ENCODE results near the gene BRPF1.

Gene BRPF1

DNA sequence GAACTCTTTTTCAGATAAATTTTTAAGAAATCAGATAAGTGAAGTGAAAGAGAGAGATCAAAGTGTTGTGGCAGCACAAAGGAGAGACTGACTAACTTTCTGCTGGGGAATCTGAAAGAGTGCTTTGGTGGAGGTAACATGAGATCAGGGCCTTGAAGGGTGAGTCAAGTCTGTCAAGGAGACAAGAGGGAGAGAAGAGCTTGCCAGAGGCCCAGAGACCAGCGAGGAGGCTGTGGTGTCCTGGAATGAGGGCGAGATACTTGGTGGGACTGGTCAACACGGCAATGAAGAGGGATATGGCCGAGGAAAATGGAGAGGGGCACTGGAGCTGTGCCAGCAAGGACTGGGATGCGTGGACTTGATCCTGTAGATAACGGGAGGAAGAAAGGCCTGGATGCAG is 56.2 kb downstream of the BRPF1 start:
- Histone ChIP-seq H3K4me2 (ENCODE audit: low read depth, low read length, poor library complexity, severe bottlenecking) (no peak overlapping the region), H3K36me3 (ENCODE audit: low read length) (0 out of 2 replicates have a peak, but pooled peaks cover 3% of the 10 kb centered on the region), H3K9me3 (ENCODE audit: insufficient read depth, low read length) (no peaks in the 10 kb centered on the region), H3K9me2 (replicated peaks; ENCODE audit: insufficient read depth, low read length) (no peaks in the 10 kb centered on the region), H3F3A (ENCODE audit: insufficient read depth) (peaks cover 15% of the 10 kb centered on the region; the same call in 1 of the 2 replicates), H4K20me1 (ENCODE audit: low read depth, low read length) (no peaks in the 10 kb centered on the region), H3K4me3 (ENCODE audit: insufficient read depth, low read length, poor library complexity, severe bottlenecking) (no peak overlapping the region), H3K79me2 (ENCODE audit: insufficient read depth, low read length) (peaks cover 7% of the 10 kb centered on the region; the same call in 1 of the 2 replicates), H3K27ac (ENCODE audit: low read depth, low read length) (no peak overlapping the region), H2AFZ (ENCODE audit: low read depth, low read length, severe bottlenecking) (no peak overlapping the region), H3K27me3 (ENCODE audit: low read length) (no peaks in the 10 kb centered on the region), H3K9ac (ENCODE audit: low read length) (no peak overlapping the region)
- TF ChIP-seq EZH2phosphoT487 (conservative IDR thresholded peaks at IDR 0.05; ENCODE audit: low read length), result no peak
- TF ChIP-seq, protein P1, sequence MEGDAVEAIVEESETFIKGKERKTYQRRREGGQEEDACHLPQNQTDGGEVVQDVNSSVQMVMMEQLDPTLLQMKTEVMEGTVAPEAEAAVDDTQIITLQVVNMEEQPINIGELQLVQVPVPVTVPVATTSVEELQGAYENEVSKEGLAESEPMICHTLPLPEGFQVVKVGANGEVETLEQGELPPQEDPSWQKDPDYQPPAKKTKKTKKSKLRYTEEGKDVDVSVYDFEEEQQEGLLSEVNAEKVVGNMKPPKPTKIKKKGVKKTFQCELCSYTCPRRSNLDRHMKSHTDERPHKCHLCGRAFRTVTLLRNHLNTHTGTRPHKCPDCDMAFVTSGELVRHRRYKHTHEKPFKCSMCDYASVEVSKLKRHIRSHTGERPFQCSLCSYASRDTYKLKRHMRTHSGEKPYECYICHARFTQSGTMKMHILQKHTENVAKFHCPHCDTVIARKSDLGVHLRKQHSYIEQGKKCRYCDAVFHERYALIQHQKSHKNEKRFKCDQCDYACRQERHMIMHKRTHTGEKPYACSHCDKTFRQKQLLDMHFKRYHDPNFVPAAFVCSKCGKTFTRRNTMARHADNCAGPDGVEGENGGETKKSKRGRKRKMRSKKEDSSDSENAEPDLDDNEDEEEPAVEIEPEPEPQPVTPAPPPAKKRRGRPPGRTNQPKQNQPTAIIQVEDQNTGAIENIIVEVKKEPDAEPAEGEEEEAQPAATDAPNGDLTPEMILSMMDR (IDR thresholded peaks at IDR 0.05; ENCODE audit: insufficient read depth, low read length, poor library complexity, severe bottlenecking), result no peak

DNA sequence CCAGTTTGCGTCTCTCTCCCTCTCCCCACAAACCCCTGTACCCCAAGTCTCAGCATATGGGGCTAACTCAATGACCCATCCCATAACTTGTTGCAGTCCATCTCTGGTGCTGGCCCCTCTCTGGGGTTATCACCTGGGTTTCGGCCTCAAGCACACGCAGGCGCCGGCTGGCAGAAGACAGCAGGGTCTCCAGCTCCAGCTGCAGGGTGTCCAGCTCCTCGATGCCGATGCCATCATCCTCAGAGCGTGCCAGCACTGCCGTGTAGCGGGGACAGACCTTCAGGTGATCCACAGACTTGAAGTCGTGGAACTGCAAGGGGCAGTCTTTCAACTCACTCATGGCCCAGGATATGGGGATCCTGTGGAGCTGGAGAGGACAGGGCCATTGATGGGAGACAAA is 59.6 kb downstream of the BRPF1 start:
- Histone ChIP-seq H3F3A (ENCODE audit: insufficient read depth) (peaks cover 9% of the 10 kb centered on the region; the same call in 1 of the 2 replicates), H2AFZ (ENCODE audit: low read depth, low read length, severe bottlenecking) (no peak overlapping the region), H4K20me1 (ENCODE audit: low read depth, low read length) (peaks cover 5% of the 10 kb centered on the region; the same call in 1 of the 2 replicates), H3K4me3 (ENCODE audit: insufficient read depth, low read length, poor library complexity, severe bottlenecking) (peak overlapping the region; percentile 98), H3K4me2 (ENCODE audit: low read depth, low read length, poor library complexity, severe bottlenecking) (peak overlapping the region; percentile 89), H3K9me3 (ENCODE audit: insufficient read depth, low read length) (no peaks in the 10 kb centered on the region), H3K27ac (ENCODE audit: low read depth, low read length) (peak overlapping the region; percentile 86; the same call in 1 of the 2 replicates), H3K27me3 (ENCODE audit: low read length) (no peaks in the 10 kb centered on the region), H3K9ac (ENCODE audit: low read length) (peak overlapping the region; percentile 100), H3K36me3 (ENCODE audit: low read length) (no peaks in the 10 kb centered on the region; the same call in 1 of the 2 replicates), H3K79me2 (ENCODE audit: insufficient read depth, low read length) (peaks cover 40% of the 10 kb centered on the region), H3K9me2 (replicated peaks; ENCODE audit: insufficient read depth, low read length) (no peaks in the 10 kb centered on the region)
- no peak for TF ChIP-seq EZH2phosphoT487 (conservative IDR thresholded peaks at IDR 0.05; ENCODE audit: low read length)
- TF ChIP-seq, protein P1 (IDR thresholded peaks at IDR 0.05; ENCODE audit: insufficient read depth, low read length, poor library complexity, severe bottlenecking), result no peak

DNA sequence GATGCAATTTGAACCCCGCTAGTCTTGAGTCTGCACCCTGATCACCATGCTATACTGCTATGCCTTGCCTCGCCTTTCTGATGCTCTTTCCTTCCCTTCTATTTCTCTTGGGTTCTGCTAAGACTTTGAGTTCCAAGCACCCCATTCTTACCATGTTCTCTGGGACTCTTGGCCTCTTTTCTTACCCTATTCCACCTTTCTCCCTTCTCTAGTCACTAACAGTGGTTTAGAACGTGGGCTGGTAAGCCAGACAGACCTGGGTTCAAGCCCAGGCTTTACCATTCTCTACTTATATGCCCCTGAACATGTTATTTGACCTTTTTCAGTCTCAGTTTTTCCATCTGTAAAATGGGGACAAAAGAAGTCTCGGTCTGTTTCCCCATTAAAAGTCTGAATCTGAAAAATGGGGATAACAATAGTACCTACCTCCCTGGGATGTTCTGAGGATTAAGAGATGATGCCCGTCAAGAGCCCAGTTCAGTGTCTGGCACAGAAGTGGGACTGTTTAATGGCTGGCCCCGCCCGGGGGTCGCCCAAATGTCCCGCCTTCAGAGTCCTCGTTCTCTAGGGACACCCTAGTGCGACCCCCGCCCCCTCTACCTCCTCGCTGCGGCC is 60.4 kb downstream of the BRPF1 start:
- no peaks in the 10 kb centered on the region for H3K9me2 ChIP-seq (replicated peaks; ENCODE audit: insufficient read depth, low read length)
- peak overlapping the region; percentile 98 for H3K4me3 ChIP-seq (ENCODE audit: insufficient read depth, low read length, poor library complexity, severe bottlenecking)
- H3K4me2 ChIP-seq (ENCODE audit: low read depth, low read length, poor library complexity, severe bottlenecking), result peak overlapping the region; percentile 89
- H2AFZ ChIP-seq (ENCODE audit: low read depth, low read length, severe bottlenecking), result peak overlapping the region; percentile 69
- peaks cover 45% of the 10 kb centered on the region for H3K79me2 ChIP-seq (ENCODE audit: insufficient read depth, low read length)
- peak overlapping the region; percentile 86 for H3K27ac ChIP-seq (ENCODE audit: low read depth, low read length)
- no peaks in the 10 kb centered on the region for H3K9me3 ChIP-seq (ENCODE audit: insufficient read depth, low read length)
- TF ChIP-seq, protein P1 (IDR thresholded peaks at IDR 0.05; ENCODE audit: insufficient read depth, low read length, poor library complexity, severe bottlenecking), result no peak
- TF ChIP-seq EZH2phosphoT487 (conservative IDR thresholded peaks at IDR 0.05; ENCODE audit: low read length), result no peak
- H4K20me1 ChIP-seq (ENCODE audit: low read depth, low read length), result peaks cover 6% of the 10 kb centered on the region; the same call in 1 of the 2 replicates
- no peaks in the 10 kb centered on the region; the same call in 1 of the 2 replicates for H3K36me3 ChIP-seq (ENCODE audit: low read length)
- H3K9ac ChIP-seq (ENCODE audit: low read length), result peak overlapping the region; percentile 100
- peaks cover 9% of the 10 kb centered on the region; the same call in 1 of the 2 replicates for H3F3A ChIP-seq (ENCODE audit: insufficient read depth)
- no peaks in the 10 kb centered on the region for H3K27me3 ChIP-seq (ENCODE audit: low read length)
